Activated T-cell treated with anti-CD3 and anti-CD28 coated beads, Interleukin-2, amount 50 U/mL, for 1 hour (primary cell): ENCODE measurements around the gene IL9.

Source experiments
- DNase-seq: peaks from one replicate; pipeline ENCODE4 v3.0.0-alpha.2; 2020

The IL9 gene

GRCh38 chr5:135890867-135891266 lies 4.8 kb downstream of the IL9 start:
- no peak for DNase-seq

GRCh38 chr5:135890296-135890695 lies 5.3 kb downstream of the IL9 start:
- DNase-seq, result no peak

GRCh38 chr5:135887881-135888614 lies 7.6 kb downstream of the IL9 start:
- DNase-seq, result no peak

GRCh38 chr5:135887447-135887864 lies 8.2 kb downstream of the IL9 start:
- DNase-seq, result peak; percentile 56

- no peak for DNase-seq
Observed at GRCh38 chr5:135886136-135886535, 9.5 kb downstream of the IL9 start.

DNA sequence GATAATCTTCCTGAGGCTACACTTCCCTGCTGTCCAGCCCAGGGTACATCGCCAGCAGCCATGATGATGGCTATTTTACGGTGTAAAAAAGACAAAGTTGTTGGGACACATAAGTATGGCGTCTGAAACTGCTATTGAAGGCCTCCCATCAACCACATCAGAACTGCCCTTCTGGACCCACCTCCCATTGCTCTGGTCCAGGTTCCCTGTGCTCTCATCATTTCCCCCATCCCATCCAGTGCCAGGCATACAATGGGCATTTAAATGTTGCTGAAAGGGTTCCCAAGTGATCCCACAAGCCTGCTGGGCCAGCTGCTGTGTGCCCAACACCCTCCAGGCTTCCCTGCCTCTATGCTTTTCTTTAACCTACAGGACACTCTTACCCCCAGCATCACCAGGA lies 10.6 kb downstream of the IL9 start:
- no peak for DNase-seq

GRCh38 chr5:135883441-135883840 lies 12.2 kb downstream of the IL9 start:
- DNase-seq, result no peak

- no peak for DNase-seq
Observed at GRCh38 chr5:135883026-135883425, 12.6 kb downstream of the IL9 start.

DNA sequence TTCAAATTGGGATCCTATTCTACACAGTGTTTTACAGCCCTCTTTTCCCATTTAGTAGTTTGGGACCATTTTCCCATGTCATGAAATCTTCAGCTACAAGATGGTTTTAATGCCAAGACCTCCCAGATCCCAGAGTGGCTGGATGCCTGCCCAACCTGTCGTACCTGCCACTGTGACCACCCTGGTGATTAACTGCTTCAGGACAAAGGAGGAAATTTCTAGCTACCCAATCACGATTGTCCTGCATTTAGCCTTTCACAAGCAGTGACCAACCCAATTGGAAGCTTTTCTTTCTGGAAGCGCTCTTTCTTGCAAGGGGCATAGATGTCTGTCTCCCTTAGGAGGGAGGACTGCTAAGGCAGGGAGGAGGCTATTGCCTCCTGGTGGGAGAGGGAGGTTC lies 13.8 kb downstream of the IL9 start:
- DNase-seq, result no peak

DNA sequence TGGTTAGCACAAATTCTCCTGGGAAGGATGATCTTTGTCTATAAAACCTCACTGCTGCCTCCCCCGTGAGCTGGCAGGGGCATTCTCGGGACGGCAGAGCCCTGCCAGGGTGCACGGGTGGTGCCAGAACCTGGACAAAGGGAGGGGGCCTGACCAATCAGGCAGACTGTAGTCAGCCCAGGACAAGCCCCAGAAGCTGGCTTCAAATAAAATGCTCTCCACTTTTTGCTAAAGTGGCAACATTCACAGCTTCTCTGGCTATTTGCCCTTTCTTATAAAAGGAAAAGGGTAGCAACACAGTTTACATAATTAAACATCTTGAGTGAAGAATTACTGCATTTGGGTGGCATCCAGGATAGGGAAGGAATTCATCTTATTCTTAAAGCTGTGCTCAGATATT lies 14.4 kb downstream of the IL9 start:
- DNase-seq, result no peak

DNA sequence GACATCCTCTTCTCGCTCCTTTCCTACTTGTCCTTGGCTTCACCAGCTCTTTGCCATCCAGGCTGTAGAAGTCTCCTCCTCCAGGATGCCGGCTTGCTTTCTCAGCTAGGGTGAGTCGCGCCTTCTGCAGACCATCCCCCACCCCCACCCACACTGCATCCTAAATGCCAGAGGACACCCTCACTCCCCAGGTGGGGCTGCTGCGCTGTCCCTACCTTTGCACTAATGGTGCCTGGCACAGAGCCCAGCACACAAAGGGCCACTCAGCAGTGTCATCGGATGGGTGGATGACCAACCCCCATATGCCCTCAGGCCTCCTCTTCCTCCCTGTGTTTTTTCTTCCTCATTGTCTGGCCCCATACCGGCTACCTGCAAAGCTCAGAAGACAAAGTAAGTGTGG lies 14.8 kb downstream of the IL9 start:
- DNase-seq, result no peak

GRCh38 chr5:135880278-135880677 lies 15.4 kb downstream of the IL9 start:
- no peak for DNase-seq

- DNase-seq, result no peak
Observed at GRCh38 chr5:135879591-135879990, 16.1 kb downstream of the IL9 start.

DNA sequence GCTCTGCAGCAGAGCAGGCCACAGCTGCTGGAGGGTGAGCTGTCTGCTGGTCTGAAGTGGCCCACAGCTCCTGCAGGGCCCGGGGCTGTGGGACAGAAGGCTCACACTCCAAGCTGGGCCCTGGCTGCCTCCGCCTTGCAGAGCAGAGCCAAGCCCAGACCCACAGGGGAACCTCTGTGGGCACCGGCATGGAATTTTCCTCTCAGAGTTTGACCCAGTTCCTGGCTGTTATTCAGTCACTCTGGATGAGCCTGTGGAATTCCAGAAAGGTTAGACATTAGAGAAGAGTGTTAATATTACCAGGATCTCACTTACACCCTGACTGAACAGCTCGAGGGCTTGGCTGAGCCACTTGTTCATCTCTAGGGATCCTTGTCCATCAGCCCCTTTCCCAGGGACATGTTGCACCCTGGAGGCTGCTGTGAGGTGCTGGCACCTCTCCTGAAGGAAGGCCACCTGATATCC lies 17.5 kb downstream of the IL9 start:
- DNase-seq, result no peak

DNA sequence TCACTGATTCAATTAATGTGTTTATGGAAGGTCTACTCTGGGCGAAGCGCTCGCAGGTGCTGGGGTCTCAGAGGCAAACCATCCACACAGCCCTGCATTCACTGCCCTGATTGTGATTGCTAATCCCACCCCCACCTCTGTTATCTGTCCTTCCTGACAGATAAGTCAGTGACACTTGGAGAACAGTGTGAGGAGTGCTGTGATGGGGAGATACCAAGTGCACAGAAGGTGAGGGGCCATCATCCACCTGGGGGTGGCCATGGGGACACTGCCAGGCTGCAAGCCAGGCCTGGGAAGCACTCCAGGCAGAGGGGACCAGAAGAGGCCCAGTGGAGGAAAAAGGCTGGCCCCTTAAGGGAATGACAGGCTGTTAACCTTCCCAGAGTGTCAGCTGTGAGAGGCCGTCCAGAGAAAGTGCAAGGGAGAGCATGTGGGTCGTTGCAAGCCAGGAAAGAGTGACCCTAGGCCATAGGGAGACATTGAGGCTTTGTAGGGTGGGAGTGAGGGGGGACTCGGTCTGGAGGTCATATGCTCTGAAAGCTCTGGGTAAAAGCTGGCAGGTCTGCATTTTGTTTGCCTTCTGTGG lies 18.0 kb downstream of the IL9 start:
- no peak for DNase-seq

GRCh38 chr5:135876146-135876545 lies 19.5 kb downstream of the IL9 start:
- DNase-seq, result no peak

DNA sequence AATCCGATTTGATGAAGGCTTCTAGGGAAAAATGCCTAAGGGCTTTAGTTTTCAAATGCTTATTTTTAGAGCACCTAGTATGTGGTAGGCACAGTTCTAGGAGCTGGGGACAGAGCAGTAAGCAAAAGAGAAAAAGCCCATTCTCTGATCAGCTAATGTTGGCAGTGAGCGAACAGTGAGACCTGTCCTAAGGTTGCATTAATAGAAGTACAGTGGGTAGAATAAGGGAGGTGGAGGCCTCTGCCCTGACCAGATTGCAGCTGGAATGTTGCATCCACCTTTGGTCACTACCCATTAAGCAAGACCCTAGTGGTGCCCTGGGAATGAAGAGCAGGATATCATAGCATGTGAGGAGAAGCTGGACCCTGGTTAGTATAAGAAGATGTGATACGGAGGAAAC lies 20.1 kb downstream of the IL9 start:
- no peak for DNase-seq

GRCh38 chr5:135874461-135874860 lies 21.2 kb downstream of the IL9 start:
- DNase-seq, result no peak

DNA sequence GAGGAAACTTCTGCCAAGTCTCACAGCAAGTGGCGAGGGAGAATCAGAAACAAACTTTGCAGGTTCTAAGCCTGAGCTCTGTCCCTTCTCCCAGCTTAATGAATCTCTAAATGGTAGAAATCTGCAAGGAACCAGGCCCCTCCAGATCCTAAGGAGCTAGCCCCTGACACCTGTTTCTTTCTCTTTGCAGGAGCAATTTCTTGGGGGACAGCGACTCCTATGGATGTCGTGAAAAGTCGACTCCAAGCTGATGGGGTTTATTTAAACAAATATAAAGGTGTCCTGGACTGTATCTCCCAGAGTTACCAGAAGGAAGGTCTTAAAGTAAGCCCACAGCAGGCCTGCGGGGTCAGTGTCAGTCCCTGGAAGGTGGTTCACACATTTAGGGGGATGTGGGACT lies 21.8 kb downstream of the IL9 start:
- DNase-seq, result no peak

GRCh38 chr5:135871268-135871915 lies 24.2 kb downstream of the IL9 start:
- no peak for DNase-seq

GRCh38 chr5:135869935-135870334 lies 25.7 kb downstream of the IL9 start:
- DNase-seq, result no peak

DNA sequence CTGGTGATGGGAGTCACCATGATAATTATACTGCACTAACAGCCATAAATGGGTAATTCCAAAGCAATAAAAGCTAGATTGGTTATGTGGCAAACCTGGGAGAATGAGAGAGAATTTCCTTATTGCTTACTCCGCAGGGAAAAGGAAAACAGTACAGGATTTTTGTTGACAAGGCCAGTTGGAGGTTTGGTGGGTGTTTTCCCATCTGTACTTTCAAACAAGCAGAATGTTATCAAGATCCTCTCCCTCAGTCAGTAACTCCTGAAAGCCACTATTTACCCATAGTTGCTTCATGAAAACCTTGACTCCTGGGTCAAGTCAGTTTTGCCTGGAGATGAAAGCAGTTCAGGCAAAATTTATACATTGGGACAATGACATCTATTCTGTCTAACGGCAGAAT lies 26.4 kb downstream of the IL9 start:
- no peak for DNase-seq

DNA sequence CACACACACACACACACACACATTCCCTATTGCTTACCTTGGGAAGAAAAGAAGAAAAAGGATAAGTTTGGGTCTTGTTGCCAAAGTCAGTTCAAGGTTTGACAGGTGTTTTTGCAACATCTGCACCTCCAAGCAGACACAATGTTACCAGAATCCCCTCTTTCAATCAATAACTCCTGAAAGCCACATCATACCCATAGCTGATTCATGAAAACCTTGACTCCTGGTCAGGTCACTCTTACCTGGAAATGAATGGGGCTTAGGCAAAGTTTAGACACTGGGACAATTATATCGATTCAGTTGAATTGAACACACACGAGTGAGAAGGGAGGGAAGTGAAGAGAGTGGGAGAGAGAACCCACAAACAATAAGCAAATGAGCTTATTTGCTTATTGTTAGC lies 27.0 kb downstream of the IL9 start:
- no peak for DNase-seq

DNA sequence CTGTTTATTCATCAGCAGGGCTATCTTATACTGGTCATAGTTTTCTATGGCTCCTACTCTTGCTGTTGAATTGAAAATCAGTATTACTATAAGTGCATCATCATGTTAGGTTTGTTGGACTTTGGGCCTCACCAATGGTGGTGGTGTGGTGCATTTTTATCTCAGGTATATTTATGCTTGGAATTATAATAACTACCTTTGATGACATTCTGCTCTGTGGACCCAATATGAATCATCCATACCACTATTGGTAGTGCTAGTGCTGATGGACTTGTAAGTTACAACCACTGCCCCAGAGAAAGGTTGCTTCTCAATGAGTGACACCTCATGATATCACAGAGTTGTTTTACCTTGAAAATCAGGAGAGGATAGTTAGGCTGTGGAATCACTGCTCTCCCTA lies 28.0 kb downstream of the IL9 start:
- no peak for DNase-seq
